GM21529 (cell line): ENCODE measurements around the gene CFD.
"Not testable (repeated sequence)": the region's sequence is repeated elsewhere in the genome, so short reads cannot be mapped to it uniquely, and the experiment has no call there.

Source experiments
- ATAC-seq: cut with Tn5 transposase; IDR thresholded peaks from one replicate; pipeline ENCODE4 v1.9.1; 2021; ENCODE audit not compliant: unreplicated experiment

The CFD gene

GRCh38 chr19:852136-853013, 7.1 kb upstream of the CFD start, which contains the start of gene ELANE:
ELANE (plus strand) TSS chr19:852303; CDS start chr19:852329, 26 bp downstream.
- no peak for ATAC-seq

- no peak for ATAC-seq
Measured at GRCh38 chr19:853014-853585, 6.4 kb upstream of the CFD start.

- ATAC-seq = not testable (repeated sequence)
Measured at GRCh38 chr19:853614-854220, 5.7 kb upstream of the CFD start.

GRCh38 chr19:854549-854948, 4.9 kb upstream of the CFD start:
- ATAC-seq = no peak

- no peak for ATAC-seq
Measured at GRCh38 chr19:855142-855541, 4.3 kb upstream of the CFD start.

GRCh38 chr19:855566-856120, 3.8 kb upstream of the CFD start:
- ATAC-seq = no peak

GRCh38 chr19:858284-858683, 1.2 kb upstream of the CFD start:
- ATAC-seq = no peak

GRCh38 chr19:861141-861755, 1.8 kb downstream of the CFD start:
- ATAC-seq = no peak

- ATAC-seq = no peak
Measured at GRCh38 chr19:861756-862580, 2.5 kb downstream of the CFD start.

- no peak for ATAC-seq
Measured at GRCh38 chr19:862581-863314, 3.3 kb downstream of the CFD start.

- no peak for ATAC-seq
Measured at GRCh38 chr19:863315-863620, 3.8 kb downstream of the CFD start.

- no peak for ATAC-seq
Measured at GRCh38 chr19:866769-867300, 7.4 kb downstream of the CFD start.

GRCh38 chr19:867301-867793, 7.9 kb downstream of the CFD start:
- no peak for ATAC-seq

- no peak for ATAC-seq
Measured at GRCh38 chr19:867855-868457, 8.5 kb downstream of the CFD start.

GRCh38 chr19:868458-869244, 9.2 kb downstream of the CFD start:
- ATAC-seq = no peak

GRCh38 chr19:869245-870177, 10.0 kb downstream of the CFD start:
- ATAC-seq = no peak

GRCh38 chr19:870314-870713, 10.8 kb downstream of the CFD start:
- ATAC-seq = no peak
